ENCODE measurements around the gene WBP1L. TPM values are rescaled to one million over a fixed set of nuclear protein-coding genes. Genes with fewer than 3 reads are reported as not detected.

The WBP1L gene
- total and polyA plus RNA-seq, 2 of the 13 experiments (the other 11 are each of a cell fraction or from before 2014, with no cell fraction given) = 8.3 to 12.3 TPM

- no peak; the same call in 1 of the 2 replicates for TF ChIP-seq ZMAT3 (CRISPR knock-in tag; conservative IDR thresholded peaks at IDR 0.05)
- no peak for TF ChIP-seq CHD2 (IDR thresholded peaks at IDR 0.05; ENCODE audit: low read depth, low read length)
- TF ChIP-seq RNF219 (CRISPR knock-in tag; IDR thresholded peaks at IDR 0.05) = no peak
- TF ChIP-seq ZNF343 (CRISPR knock-in tag; IDR thresholded peaks at IDR 0.05) = no peak
- TF ChIP-seq FOSL2 (CRISPR knock-in tag; IDR thresholded peaks at IDR 0.05) = peak; percentile 87
- TF ChIP-seq ZNF749 (CRISPR knock-in tag; IDR thresholded peaks at IDR 0.05; ENCODE audit: borderline replicate concordance) = peak; percentile 61; the same call in 1 of the 2 replicates
- no peak for TF ChIP-seq XRCC5 (optimal IDR thresholded peaks at IDR 0.05; ENCODE audit: low read length)
- TF ChIP-seq GFI1 (CRISPR knock-in tag; IDR thresholded peaks at IDR 0.05; ENCODE audit: borderline replicate concordance) = peak; percentile 42; the same call in 1 of the 2 replicates
- TF ChIP-seq HOXA5 (CRISPR knock-in tag; IDR thresholded peaks at IDR 0.05) = peak; percentile 60; the same call in 1 of the 2 replicates
- TF ChIP-seq ZNF761 (CRISPR knock-in tag; conservative IDR thresholded peaks at IDR 0.05) = no peak
- TF ChIP-seq RFX5 (IDR thresholded peaks at IDR 0.05; ENCODE audit: low read depth, low read length) = no peak
- no peak for TF ChIP-seq TSC22D2 (CRISPR knock-in tag; IDR thresholded peaks at IDR 0.05; ENCODE audit: borderline replicate concordance)
- no peak for TF ChIP-seq GLI4 (CRISPR knock-in tag; IDR thresholded peaks at IDR 0.05; ENCODE audit: borderline replicate concordance)
- TF ChIP-seq MBD4 (IDR thresholded peaks at IDR 0.05; ENCODE audit: borderline replicate concordance, low read length) = no peak
- TF ChIP-seq ZNF260 (CRISPR knock-in tag; IDR thresholded peaks at IDR 0.05; ENCODE audit: borderline replicate concordance, low read depth) = no peak
- no peak for TF ChIP-seq YY1 (IDR thresholded peaks at IDR 0.05; ENCODE audit: insufficient read depth, insufficient replicate concordance, low read depth, low read length)
- no peak for TF ChIP-seq ZNF326 (CRISPR knock-in tag; IDR thresholded peaks at IDR 0.05; ENCODE audit: borderline replicate concordance)
- TF ChIP-seq ZNF564 (CRISPR knock-in tag; IDR thresholded peaks at IDR 0.05) = peak; percentile 60
- TF ChIP-seq MTERF4 (CRISPR knock-in tag; IDR thresholded peaks at IDR 0.05) = no peak
- no peak for TF ChIP-seq BRD4 (CRISPR knock-in tag; IDR thresholded peaks at IDR 0.05)
- 0 out of 2 replicates have a peak, but pooled peaks have one; percentile 32 for TF ChIP-seq SIN3A (IDR thresholded peaks at IDR 0.05; ENCODE audit: borderline replicate concordance, low read depth, low read length)
- TF ChIP-seq TBL1XR1 (IDR thresholded peaks at IDR 0.05; ENCODE audit: borderline replicate concordance, low read length, partially characterized antibody) = peak; percentile 89
- no peak for TF ChIP-seq THYN1 (CRISPR knock-in tag; IDR thresholded peaks at IDR 0.05; ENCODE audit: borderline replicate concordance, low read depth)
- no peak for TF ChIP-seq RBM39 (IDR thresholded peaks at IDR 0.05; ENCODE audit: low read depth, low read length, poor library complexity, severe bottlenecking)
- no peak for TF ChIP-seq MAF1 (CRISPR knock-in tag; IDR thresholded peaks at IDR 0.05; ENCODE audit: borderline replicate concordance)
- peak; percentile 63; the same call in 1 of the 2 replicates for TF ChIP-seq ELF1 (CRISPR knock-in tag; IDR thresholded peaks at IDR 0.05)
- TF ChIP-seq ZC3H13 (CRISPR knock-in tag; IDR thresholded peaks at IDR 0.05) = 0 out of 2 replicates have a peak, but pooled peaks have one; percentile 41
- TF ChIP-seq BHLHE40 (IDR thresholded peaks at IDR 0.05; ENCODE audit: low read length) = peak; percentile 90
- TF ChIP-seq KAT7 (CRISPR knock-in tag; IDR thresholded peaks at IDR 0.05; ENCODE audit: borderline replicate concordance) = no peak
- no peak for TF ChIP-seq ZNF263 (CRISPR knock-in tag; IDR thresholded peaks at IDR 0.05)
- no peak for TF ChIP-seq ZKSCAN5 (CRISPR knock-in tag; IDR thresholded peaks at IDR 0.05)
Measured at GRCh38 chr10:102850025-102850518, 106.3 kb downstream of the WBP1L start (continued).
